ENCODE data around the gene EPHA10.

The EPHA10 gene

GRCh38 chr1:37725851-37726613 is 38.9 kb downstream of the EPHA10 start:
- H3K27ac Mint-ChIP-seq = no peak overlapping the region
- no peaks in the 10 kb centered on the region for H3K9me3 Mint-ChIP-seq
- no peak overlapping the region for H3K4me3 Mint-ChIP-seq
- H3K36me3 Mint-ChIP-seq (ENCODE audit: low read depth) = no peaks in the 10 kb centered on the region
- TF ChIP-seq CTCF (IDR thresholded peaks at IDR 0.05; ENCODE audit: unreplicated experiment in 3 of 3) = no peak
- peaks cover 50% of the 10 kb centered on the region for H3K27me3 Mint-ChIP-seq (ENCODE audit: low read depth)
- no peaks in the 10 kb centered on the region for H3K4me1 Mint-ChIP-seq

- Mint-ChIP-seq H3K4me3 (no peak overlapping the region), H3K4me1 (no peaks in the 10 kb centered on the region)
Measured at GRCh38 chr1:37724575-37724974, 40.3 kb downstream of the EPHA10 start.

GRCh38 chr1:37723390-37724078 is 41.4 kb downstream of the EPHA10 start:
- H3K4me3 Mint-ChIP-seq = no peak overlapping the region
- H3K27me3 Mint-ChIP-seq (ENCODE audit: low read depth) = peaks cover 39% of the 10 kb centered on the region
- no peaks in the 10 kb centered on the region for H3K4me1 Mint-ChIP-seq
- H3K36me3 Mint-ChIP-seq (ENCODE audit: low read depth) = no peaks in the 10 kb centered on the region
- H3K9me3 Mint-ChIP-seq = no peaks in the 10 kb centered on the region
- TF ChIP-seq CTCF (IDR thresholded peaks at IDR 0.05; ENCODE audit: unreplicated experiment in 3 of 3) = no peak
- no peak overlapping the region for H3K27ac Mint-ChIP-seq

More at GRCh38 chr1:37724575-37724974, 40.3 kb downstream of the EPHA10 start:
- no peak overlapping the region for H3K27ac Mint-ChIP-seq
- no peaks in the 10 kb centered on the region for H3K36me3 Mint-ChIP-seq (ENCODE audit: low read depth)
- no peaks in the 10 kb centered on the region for H3K9me3 Mint-ChIP-seq
- H3K27me3 Mint-ChIP-seq (ENCODE audit: low read depth) = peaks cover 42% of the 10 kb centered on the region
- TF ChIP-seq CTCF (IDR thresholded peaks at IDR 0.05; ENCODE audit: unreplicated experiment in 3 of 3) = no peak

GRCh38 chr1:37723072-37723389 is 41.9 kb downstream of the EPHA10 start:
- H3K27me3 Mint-ChIP-seq (ENCODE audit: low read depth) = peaks cover 34% of the 10 kb centered on the region
- H3K4me1 Mint-ChIP-seq = no peaks in the 10 kb centered on the region
- no peak for TF ChIP-seq CTCF (IDR thresholded peaks at IDR 0.05; ENCODE audit: unreplicated experiment in 3 of 3)
- no peaks in the 10 kb centered on the region for H3K9me3 Mint-ChIP-seq
- H3K27ac Mint-ChIP-seq = no peak overlapping the region
- H3K4me3 Mint-ChIP-seq = no peak overlapping the region
- no peaks in the 10 kb centered on the region for H3K36me3 Mint-ChIP-seq (ENCODE audit: low read depth)

- Mint-ChIP-seq H3K4me1 (no peaks in the 10 kb centered on the region), H3K27me3 (ENCODE audit: low read depth) (peaks cover 28% of the 10 kb centered on the region), H3K4me3 (no peak overlapping the region), H3K27ac (no peak overlapping the region), H3K36me3 (ENCODE audit: low read depth) (no peaks in the 10 kb centered on the region), H3K9me3 (no peaks in the 10 kb centered on the region)
- no peak for TF ChIP-seq CTCF (IDR thresholded peaks at IDR 0.05; ENCODE audit: unreplicated experiment in 3 of 3)
Measured at GRCh38 chr1:37722181-37723071, 42.5 kb downstream of the EPHA10 start.
